GM18502 (cell line): ENCODE measurements around the gene CEP295NL.
"Not testable (repeated sequence)": the region's sequence is repeated elsewhere in the genome, so short reads cannot be mapped to it uniquely, and the experiment has no call there.

ENCODE experiments used
- ATAC-seq: cut with Tn5 transposase; IDR thresholded peaks from one replicate; pipeline ENCODE4 v1.9.1; 2021; ENCODE audit warnings: mild to moderate bottlenecking; ENCODE audit not compliant: unreplicated experiment, poor library complexity

CEP295NL gene, protein sequence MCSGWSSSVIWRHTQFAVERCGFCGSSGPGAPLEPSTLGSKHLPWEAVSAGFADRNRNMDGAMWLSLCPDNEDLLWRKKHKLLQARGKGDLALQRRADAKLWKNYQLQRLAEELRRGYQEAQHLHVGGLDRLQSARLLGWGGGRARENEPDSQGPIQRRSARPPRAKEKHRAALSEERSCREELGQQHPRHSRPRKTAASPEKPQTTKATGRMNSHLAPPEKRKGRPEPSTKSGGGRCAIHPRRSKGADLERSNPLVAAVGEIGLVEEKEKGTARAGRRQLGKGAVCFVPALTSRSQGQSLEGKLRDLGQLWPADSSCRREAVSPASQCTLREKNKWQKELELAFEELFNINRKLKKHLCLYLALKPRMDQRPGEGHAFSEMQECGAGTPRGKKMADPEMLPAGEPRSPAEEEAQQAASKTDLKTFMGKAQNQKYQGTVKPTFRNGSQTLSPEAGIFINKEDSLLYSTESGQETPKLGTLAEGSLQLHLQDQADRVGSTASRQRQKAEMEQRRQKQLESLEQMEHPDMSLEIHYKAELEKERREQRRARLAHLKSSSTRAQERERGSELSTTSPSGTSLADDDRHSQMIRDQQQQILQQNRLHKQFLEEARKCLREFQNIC

DNA sequence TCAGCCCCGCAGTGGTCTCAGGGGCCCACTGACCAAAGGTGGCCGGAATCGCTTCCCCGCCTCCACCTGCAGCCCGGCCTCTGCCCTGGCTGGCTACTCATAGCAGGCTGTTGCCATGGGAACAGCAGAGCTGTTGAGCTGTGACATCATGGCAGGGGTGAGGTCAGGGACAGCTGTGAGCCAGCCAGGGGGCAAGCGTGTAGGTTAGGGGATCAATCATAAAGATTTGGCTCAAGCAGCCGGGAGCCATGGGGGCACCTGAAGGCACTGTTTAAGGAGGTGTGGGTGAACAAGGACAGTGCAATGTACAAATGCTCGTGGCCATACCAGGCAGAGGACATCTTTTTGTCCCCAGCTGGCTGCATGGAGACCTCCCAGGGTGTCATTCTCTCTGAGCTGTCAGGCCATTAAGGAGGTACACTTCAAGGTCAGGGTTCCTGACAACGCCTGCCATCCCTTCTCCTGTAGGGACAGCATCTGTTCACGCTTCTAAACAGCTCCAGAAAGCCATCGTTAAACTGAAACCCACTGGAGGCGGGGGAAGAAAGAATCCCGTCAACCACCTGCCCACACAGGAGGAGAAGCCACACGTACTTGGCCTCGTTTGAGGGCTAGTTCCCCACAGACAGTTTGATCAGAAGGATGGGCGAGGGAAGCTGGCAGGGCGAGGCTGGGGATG lies at the start of gene CEP295NL:
Gene CEP295NL (minus strand): TSS at position 101 of the 679 bp plus-strand sequence. CDS start 1,373 bp downstream, outside the sequence.
- ATAC-seq, result no peak

DNA sequence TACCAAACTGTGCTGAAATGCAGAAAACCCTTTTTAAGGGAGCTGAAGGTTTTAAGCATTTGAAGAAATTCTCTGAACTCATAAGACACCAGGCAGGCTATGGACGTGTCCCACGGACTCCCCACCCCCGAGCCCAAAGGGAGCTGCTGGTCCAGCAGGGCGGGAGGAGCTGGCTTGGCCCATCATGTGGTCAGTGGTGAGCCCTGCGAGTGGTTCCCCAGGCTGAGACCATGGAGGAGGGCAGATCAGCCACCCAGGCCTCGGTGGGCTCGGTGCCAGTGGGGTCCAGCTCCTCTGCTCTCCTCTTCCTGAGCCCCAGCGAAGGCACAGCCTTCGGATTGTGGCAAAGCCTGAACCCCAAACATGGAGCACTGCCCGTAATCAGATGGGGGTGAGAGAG lies 49.7 kb upstream of the CEP295NL start:
- ATAC-seq, result no peak

DNA sequence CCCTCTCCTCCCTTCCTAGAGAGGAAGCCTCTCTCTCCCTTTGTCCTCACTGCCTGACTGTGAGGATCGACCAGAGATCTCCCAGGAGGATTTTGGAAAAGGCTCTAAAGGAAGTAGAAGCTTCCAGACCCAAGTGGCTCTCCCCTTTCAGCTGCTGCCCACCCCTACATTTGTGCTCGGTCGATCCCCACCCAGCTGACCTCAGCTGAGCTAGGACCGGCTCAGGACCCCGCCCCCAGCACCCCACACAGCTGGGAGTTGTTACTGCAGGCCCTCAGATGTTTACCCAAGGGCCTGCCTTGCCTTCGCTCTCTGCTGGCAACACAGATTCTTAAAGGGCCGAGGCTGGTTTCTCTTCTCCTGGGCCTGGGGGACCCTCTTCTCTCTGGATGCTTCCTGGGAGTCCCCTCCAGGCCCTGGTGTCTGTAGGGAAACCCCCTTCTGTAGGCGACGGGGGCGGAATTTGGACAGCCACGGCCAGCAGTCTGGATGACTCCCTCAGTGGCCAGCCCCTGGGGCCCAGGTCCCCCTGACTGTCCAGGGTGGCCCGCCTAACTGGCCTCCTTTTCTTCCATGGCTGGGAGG lies 49.1 kb upstream of the CEP295NL start:
- ATAC-seq, result no peak

DNA sequence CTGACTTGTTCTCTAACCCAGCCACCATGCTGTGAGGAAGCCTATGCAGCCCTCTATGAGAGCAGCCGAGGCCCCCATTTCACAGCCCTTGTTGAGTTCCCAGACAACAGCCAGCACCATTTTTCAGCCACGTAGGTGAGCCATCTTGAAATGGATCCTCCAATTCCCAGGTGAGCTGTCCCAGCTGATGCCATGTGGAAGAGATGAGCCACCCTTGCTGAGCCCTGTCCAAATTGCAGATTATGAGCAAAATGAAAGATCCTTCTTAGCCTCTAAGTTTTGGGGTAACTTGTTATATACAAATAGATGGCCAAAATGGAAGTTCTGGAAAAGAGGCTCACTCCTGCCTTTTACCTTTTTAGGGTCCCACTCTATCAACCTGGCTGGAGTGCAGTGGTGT lies 47.9 kb upstream of the CEP295NL start:
- no peak for ATAC-seq

DNA sequence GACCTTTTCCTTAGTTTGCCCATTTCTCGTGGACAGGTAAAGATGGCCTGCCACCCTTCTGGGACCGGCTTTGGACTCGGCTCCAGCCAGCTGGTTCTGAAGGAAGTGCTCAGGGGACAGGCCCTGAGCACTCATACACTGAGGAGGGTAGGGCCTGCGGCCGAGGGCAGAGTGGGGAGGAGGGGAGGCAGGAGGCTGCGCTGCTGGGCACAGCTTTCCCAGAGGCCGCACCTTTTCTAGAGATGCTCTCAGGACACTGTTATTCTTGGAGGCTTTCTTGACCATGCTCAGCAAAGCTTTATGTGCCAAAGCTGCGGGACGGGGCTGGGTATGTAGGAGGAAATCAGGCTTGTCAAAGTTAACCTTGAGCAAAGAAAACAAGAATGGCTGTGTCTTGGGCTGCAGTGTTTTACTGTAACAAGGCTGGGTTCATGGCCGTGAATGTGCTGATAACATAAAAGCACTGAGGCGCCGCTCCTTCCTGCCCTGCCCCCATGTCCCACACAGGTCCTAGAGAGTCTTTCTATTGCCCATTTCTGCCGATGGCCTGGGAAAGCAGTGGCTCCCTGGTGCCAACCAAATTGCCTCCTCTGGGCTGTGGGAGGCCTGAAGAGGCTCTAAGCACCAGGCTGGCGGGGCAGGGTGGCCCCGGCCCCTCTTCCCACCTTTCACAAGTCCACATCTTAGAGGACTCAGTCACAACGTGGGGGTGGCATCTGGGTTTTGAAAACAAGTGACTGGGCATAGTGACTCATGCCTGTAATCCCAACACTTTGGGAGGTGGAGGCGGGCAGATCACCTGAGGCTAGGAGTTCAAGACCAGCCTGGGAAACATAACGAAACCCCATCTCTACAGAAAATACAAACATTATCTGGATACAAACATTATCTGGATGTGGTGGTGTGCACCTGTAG lies 44.5 kb upstream of the CEP295NL start:
- ATAC-seq, result no peak

DNA sequence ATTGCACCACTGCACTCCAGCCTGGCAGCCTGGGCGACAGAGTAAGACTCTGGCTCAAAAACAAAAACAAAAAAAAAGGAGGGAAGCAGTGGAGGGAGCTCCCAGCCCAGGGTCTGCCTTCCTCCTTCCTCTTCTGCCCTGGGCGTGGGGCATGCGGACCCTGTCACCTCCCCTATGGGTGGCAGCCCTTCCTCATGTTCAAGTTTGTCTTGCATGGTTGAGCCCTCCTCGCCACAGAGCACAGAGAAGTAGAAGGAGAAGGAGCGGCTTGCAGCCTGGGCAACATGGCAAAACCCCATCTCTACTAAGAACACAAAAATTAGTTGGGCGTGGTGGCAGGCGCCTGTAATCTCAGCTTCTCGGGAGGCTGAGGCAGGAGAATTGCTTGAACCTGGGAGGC lies 43.6 kb upstream of the CEP295NL start:
- ATAC-seq, result no peak

DNA sequence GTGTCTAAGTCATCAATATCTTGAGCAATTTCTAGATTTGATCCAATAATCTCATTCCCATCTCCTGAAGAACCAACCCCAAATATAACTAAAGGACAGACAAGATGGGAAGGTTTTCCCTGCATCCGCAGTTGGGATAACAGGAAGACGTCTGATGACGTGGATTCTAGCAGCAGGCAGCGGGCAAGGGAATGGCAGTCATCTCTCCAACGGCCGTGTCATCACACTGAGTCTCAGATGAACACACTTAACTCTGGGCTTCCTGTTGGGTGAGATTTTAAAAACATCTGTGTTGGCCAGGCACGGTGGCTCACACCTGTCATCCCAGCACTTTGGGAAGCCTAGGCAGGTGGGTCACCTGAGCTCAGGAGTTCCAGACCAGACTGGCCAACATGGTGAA lies 43.1 kb upstream of the CEP295NL start:
- ATAC-seq, result no peak

DNA sequence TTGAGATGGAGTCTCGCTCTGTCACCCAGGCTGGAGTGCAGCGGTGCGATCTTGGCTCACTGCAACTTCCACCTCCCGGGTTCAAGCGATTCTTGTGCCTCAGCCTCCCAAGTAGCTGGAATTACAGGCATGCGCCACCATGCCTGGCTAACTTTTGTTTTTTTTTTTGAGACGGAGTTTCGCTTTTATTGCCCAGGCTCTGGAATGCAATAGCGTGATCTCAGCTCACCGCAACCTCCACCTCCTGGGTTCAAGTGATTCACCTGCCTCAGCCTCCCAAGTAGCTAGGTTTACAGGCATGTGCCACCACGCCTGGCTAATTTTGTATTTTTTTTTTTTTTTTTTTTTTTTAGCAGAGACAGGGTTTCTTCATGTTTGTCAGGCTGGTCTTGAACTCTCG lies 42.5 kb upstream of the CEP295NL start:
- not testable (repeated sequence) for ATAC-seq

DNA sequence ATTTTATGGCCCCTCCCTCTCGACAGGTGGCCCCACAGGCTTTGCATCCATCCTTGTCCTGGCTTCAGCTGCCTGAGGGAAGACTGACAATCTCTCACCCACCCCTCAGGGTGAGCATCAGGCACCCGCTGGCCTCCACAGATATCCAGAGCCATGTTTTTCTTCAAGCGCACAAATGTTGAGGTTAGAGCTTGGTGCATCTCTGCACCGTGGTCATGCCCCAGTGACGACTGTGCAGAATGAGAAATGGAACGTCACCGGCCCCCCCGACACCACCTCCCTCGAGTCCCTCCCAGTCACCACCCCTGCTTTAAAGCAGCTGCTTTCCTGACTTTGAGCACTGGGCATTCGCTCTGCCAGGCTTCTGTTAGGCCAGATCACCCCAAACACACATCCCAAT lies 42.0 kb upstream of the CEP295NL start:
- ATAC-seq, result no peak

DNA sequence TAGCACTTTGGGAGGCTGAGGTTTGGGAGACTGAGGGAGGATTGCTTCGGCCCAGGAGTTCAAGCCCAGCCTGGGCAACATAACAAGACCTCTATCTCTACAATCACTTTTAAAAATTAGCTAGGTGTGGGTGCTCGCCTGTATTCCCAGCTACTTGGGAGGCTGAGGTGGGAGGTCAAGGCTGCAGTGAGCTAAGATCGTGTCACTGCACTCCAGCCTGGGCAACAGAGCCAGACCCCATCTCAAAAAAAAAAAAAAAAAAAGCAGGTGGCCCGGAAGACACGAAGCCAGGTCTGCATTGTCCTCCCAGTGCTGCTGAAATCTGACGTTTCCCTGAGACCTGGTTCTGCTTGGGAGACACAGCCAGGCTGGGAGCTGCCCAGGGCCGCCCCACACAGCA lies 41.0 kb upstream of the CEP295NL start:
- no peak for ATAC-seq

DNA sequence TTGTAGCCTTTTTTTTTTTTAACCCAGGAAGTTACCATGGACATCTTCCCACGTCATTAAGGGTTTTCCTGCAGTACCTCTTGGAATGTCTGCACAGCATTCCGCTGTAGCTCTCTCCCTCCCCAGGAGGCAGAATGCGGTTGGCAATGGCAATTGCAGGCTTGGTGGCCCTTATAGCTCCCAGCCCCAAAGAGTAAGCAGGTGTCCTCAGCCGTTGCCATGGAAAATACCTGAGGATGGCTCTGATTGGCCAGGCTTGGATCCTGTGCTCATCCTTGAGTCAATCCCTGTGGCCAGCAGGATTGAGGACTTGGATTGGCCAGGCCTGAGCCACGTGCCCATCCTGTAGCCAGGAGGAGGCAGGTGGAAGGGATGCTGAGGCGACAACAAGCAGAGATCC lies 37.7 kb upstream of the CEP295NL start:
- ATAC-seq, result no peak

DNA sequence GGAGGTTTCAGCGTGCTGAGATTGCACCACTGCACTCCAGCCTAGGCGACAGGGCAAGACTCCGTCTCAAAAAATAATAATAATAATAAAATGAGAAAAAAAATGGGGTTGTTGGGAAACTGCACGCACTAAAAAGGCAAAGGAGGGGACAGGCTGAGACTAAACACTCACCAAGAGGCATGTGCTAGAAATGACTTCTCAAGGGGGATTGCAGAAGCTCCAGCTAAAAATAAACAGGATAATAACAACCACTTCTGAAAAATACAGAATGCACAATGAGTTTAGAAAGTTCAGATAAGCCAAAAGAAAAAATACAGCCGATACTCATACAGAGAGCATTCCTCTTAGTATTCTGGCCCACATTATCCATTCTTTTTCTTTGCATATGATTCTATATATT lies 37.3 kb upstream of the CEP295NL start:
- no peak for ATAC-seq

DNA sequence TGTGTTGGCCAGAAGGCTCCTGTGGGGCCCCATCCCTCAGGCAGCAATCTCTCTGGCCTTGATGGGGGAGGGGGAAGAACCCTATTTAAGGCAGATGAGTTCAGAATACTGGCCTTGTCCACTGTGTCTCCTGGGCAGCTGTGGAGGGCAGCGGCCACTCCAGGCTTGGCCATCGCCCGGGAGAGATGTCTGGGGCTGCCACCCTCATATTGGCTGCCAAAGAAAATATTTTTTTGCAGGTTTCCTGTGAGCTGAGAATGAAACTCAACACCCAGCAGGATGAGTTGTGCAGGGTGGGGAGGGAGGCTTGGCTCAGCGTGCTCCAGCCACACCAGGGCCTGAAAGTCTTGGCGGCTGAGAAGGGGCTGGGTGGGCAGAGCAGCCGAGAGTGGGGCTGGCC lies 36.6 kb upstream of the CEP295NL start:
- ATAC-seq, result no peak

DNA sequence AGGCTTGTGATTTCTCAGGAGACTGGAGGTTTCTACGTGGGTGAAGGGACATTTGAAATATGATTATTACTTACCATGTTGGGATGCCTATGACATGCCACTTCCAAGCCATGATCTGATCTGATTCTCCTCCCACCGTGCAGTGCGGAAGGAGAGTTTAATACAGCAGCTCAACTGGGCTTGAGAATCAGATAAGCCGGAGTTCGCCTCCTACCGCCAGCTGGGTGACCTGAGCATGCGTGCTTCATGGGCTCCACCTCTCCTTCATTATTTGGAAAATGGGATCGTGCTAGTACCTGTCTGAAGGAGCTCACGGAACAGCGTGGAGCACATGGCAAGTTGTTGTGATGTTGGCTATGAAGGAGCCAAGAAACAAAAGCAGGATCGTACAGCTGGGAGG lies 34.6 kb upstream of the CEP295NL start:
- no peak for ATAC-seq

DNA sequence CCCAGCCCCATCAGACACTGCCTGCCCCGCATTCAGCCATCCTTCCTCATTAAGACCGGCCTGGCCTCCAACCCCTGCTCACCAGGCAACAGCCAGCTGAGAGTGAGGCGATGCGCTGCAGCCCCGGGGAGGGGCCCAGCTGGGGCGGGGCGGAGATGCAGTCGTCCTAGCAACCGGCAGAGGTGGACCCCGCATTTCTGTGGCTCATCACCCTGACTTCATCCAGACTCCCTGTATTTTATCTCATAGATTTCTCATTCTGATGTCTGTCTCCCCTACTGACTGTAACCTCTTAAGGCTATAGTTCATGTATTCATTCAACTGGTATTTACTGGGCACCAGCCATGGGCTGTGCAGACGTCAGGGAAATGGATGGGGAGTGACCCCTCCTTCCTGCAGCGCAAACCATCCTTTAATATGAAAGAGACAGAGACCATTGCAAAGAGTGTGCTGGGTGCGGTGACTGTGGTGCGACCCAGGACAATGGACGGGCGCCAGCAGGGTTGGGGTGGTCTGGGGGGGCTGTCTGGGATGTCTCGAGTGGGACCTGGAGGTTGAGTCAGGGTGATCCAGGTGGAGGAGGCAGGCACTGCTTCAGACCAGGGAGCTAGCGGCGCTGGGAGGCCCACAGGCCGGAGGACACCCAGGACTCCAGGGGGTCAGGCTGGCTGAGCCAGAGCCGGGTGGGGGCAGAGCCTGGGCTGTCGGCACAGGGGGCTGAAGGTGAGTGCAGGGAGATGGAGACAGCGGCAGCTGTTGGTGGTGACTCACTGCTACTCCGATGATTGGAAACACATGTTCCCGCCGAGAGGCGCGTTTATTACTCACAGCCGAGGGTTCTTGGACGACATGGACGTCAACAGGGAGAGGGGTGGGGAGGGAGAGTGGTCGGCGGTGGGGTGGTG lies 32.7 kb upstream of the CEP295NL start:
- ATAC-seq, result no peak

DNA sequence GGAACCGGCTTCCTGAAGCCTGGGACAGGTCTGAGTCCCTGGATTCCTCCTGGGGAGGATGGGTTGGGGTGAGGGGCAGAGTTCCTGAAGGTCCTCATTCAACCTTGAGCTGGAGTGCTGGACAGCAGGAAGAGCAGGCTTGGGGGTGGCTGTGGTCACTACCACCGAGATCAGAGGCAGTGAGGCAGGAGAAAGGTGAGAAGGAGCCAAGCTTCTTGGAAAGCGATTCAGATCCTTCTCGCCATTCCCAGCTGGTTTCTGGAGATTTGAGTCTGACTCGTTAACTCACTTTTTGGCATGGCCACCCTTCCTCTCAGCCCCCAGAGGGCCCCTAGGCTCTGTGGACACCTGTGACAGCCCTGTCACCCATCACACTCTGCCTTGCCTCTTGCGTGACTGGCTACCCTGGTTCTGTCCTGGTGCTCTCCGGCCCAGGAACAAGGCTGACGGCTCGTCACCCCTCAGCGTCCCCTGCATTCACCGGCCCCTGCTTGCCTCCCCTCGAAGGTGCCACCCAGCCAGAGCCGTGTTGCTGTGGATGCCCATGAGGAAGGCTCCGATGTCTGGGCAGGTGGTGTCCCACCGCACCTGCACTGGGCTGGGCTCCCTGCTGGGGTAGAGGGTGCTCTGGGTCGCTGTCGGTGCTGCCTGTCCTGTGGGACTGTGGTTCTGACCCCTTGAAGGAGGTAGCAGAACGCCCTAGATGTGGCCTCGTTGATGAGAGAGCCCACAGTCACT lies 31.8 kb upstream of the CEP295NL start:
- no peak for ATAC-seq

DNA sequence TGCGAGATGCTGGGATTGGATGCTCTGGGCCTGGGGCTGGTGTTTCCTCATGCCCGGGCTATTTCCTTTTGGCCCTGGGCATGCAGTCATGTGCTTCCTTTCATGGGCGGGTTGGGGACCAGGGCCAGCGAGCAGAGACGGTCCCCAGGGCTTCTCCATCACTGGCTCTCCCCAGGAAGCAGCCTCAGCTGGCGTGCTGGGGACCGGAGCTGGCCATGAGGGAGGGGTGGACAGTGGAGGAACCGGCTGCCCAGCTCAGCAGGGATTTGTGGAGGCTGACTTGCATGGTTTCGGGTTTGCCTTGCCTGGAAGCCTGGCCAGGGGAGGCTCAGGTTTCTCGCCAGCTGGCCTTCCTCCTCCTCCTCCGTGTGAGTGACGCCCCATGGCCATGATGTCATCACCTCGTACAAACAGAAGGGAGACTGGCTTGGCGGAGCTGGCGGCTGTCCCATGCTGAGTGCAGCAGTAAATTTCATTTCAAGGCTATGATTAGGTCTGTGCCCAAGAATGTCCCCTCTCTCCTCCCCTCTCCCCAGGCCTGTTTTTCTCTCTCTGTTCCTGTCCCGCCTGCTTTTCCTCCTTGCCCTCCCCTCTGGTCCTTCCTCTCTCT lies 31.1 kb upstream of the CEP295NL start:
- ATAC-seq, result no peak
